GM21367 (cell line): Measurements from ENCODE around the gene HAPLN3.

Source experiments
- ATAC-seq: cut with Tn5 transposase; IDR thresholded peaks from one replicate; pipeline ENCODE4 v1.9.1; 2021; ENCODE audit not compliant: unreplicated experiment

The HAPLN3 gene

GRCh38 chr15:88832820-88833730, 62.3 kb downstream of the HAPLN3 start:
- no peak for ATAC-seq

GRCh38 chr15:88830016-88830415, 65.3 kb downstream of the HAPLN3 start:
- no peak for ATAC-seq

- ATAC-seq = no peak
These were observed 66.6 kb downstream of the HAPLN3 start for GRCh38 chr15:88828791-88829190.
